HPDE6-E6E7 (cell line): Measurements from ENCODE around the gene PXMP2.
"Not testable (repeated sequence)": the region's sequence is repeated elsewhere in the genome, so short reads cannot be mapped to it uniquely, and the experiment has no call there.

Experiments
- DNase-seq: peaks from one replicate; pipeline ENCODE4 v3.0.0; 2011; ENCODE audit warnings: missing footprints; ENCODE audit errors: extremely low spot score

PXMP2 gene

GRCh38 chr12:132753670-132754069 lies 66.3 kb downstream of the PXMP2 start:
- DNase-seq, result not testable (repeated sequence)

GRCh38 chr12:132754160-132754932 lies 67.0 kb downstream of the PXMP2 start:
- no peak for DNase-seq
